HG03095 (cell line): ENCODE measurements around the gene CDKN2D.
"Not testable (repeated sequence)": the region's sequence is repeated elsewhere in the genome, so short reads cannot be mapped to it uniquely, and the experiment has no call there.

Experiments
- ATAC-seq: cut with Tn5 transposase; IDR thresholded peaks from one replicate; pipeline ENCODE4 v1.9.1; 2021; ENCODE audit warnings: moderate library complexity; ENCODE audit not compliant: unreplicated experiment

Gene CDKN2D

DNA sequence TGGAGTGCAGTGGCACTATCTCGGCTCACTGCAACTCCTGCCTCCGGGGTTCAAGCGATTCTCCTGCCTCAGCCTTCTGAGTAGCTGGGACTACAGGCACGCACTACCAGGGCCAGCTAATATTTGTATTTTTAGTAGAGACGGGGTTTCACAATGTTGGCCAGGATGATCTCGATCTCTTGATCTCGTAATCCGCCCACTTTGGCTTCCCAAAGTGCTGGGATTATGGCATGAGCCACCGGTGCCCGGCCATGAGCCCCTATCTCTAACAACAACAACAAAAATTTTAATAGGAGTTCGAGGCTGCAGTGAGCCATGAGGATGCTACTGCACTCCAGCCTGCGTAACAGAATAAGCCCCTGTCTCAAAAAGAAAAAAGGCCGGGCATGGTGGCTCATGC, 13.3 kb upstream of the CDKN2D start:
- ATAC-seq = no peak

DNA sequence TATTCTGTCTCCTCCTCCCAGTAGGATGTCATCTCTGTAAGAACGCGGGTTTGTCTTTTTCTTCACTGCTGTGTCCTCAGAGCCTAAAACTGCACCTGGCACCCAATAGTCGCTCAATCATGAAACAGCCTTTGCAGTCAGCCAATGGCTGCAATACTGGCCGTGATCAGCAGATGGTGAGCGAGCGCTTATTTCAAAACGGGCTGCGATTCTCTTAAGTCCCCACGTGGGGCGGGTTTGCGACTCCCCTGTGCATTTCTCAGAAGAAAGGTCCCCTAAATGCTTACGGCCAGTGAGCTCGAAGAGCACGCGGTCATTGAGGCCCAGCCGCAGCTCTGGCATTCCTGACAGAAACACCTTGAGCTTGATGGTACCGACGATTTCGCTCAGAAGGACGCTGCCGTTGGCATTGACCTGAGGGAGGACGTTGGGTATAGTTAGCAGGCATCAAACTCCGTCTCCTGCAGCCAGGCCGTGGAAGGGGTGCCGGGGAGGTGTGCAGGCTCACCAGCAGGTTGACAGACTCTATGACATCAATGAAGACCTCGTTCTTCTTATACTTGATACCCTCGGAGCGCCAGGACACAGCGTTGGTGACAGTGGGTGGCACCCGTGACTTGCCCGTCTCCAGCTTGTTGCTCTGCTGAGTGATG, 12.3 kb upstream of the CDKN2D start:
- ATAC-seq = no peak

DNA sequence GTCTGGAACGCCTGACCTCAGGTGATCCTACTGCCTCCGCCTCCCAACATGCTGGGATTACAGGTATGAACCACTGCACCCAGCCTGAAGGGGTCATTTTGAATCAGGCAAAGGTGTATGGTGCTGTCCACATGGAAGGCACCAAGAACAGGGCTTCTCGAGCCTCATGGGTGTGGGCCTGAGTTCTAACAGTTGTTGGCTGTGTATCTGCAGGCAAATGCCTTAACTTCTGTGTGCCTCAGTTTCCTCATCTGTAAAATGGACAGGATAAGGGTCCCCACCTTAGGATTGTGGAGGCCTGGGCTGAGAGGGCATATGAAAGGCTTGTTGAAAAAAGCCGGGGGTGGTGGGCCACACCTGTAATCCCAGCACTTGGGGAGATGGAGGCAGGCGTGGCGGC, 9.2 kb upstream of the CDKN2D start:
- ATAC-seq = no peak

DNA sequence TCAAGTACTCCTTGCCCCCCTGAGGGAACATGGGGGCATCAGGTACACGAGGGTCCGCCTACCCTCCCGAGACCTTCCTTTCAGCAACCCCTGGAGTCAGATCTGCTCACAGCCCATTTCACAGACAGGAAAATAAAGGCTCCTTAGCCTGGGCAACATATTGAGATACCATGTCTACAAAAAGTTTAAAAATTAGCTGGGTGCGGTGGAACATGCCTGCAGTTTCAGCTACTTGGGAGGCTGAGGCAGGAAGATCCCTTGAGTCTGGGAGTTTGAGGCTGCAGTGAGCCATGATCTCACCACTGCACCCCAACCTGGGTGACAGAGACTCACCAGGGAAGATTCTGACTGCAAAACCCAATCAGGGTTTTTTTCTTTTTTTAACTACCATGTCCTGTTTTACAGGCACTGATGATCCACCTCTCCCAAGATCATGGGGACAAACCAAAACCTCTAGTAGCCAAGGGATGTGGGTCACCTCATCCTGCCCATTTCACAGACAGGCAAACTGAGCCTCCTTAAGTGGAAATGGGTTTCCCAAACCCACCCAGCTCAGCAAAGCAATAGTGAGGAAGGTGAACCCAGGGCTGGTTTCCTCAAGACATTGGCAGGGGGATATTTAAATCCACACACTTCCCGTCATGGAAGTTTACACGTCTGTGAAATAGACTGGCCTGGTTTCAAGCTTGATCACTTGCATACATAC, 6.4 kb upstream of the CDKN2D start:
- no peak for ATAC-seq

DNA sequence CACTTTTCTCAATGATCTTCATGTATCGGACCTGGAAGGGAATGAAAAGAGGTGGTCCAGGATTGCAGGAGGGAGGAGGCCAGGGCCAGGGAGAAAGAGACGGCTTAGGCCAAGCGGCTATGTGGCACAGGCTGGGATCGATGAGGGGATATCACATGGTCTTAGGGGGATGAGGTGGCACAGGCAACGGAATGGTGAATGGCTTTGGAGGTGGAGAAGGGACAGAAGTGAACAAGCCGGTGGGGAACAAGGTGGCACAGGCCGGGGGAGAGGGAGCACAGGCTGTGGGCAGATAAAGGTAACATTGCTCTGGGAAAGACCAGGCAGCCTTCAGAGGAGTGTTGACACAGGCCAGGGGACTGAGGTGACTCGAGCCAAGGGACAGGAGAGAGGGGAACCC, 5.7 kb upstream of the CDKN2D start:
- ATAC-seq = no peak

DNA sequence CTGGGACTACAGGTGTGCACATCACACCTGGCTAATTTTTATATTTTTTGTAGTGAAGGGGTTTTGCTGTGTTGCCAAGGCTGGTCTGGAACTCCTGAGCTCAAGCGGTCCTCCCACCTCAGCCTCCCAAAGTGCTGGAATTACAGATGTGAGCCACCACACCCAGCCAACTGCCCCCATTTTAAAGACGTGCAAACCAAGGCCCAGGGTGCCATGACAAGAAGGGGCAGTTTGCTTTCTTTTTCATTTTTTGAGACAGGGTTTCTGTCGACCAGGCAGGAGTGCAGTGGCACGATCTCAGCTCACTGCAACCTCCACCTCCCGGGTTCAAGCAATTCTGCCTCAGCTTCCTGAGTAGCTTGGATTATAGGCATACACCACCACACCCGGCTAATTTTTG, 5.0 kb upstream of the CDKN2D start:
- not testable (repeated sequence) for ATAC-seq

DNA sequence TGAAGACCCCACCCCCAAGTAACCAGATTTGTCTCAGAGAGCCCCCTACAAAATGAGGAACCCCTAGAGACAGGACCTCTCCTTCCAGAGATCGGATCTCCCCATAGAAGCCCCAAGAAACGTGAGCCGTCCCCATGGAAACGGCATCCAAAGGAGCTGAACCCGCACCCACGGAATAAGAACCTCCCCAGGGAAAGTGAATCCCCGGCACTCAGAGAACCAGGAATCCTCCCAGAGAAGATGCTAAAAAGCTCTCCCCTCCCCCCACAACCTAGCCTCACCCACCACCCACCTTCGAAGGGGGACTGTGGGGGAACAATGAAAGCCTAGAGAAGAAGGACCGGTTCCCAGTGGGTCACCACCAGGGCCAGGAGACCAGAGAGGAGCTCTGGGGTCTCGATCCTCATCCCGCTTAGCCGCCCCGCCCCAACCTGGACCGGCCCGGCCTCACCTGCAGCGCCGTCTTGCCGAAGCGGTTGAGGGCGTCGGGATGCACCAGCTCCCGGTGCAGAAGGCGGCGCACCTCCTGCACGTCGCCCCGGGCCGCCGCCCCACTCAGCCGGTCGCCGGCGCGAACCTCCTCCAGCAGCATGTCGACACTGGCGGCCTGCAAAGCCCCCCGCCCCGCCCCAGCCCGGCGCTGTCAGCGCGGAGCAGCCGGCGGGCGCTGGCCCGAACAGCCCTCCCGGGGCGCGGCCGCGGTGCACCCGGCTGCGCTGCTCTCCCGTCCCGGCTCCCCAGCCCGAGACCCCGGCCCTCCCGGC, 535 bp downstream of the CDKN2D start:
- peak; percentile 0 for ATAC-seq

DNA sequence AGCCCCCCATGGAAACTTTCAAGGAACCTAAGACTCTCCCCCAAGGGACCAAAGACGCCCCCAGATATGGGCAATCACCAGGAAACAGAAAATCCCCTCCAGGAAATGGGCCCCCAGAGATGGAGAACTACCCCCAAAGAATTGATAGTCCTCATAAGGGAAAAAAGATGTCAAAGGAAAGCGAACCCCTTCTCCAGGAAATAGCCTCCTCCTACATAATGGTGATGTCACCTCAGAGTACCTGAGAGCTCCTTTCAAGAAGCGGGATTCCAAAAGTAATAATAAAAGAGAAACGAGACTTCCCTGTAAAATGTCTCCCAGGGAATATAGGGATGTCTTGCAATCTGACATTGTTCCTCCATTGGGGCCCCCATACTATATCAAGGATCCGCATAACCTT, 1.1 kb downstream of the CDKN2D start:
- ATAC-seq = no peak

DNA sequence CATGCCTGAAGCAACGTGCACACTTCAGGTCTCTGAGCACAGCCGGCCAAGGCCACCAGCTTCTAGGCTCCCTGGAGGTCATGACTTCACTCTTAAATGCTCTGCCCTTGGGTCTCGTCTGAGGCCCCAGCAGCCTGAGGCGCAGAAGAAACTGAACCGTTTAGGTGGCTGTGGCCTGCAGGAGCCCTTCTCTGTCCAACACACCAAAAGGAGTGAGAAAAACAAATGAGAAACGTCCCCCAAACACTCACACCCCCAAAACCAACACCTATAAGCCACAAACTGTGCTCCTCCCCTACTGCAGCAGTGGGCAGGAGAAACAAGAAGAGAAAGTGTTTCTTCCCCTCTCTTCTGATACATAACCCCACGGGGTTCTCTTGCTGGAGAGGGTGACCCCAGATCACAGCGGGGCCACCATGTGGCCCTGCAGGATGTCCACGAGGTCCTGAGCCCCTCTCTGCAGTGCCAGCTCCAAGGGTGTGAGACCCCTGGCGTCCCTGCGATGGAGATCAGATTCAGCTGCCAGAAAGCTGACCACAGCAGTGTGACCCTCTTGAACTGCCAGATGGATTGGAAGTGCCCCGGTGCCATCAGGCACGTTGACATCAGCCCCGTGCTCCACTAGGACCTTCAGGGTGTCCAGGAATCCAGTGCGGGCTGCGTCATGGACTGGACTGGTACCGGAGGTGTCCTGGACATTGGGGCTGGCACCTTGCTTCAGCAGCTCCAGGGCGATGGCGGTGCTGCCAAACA, 1.9 kb downstream of the CDKN2D start:
- ATAC-seq = no peak

DNA sequence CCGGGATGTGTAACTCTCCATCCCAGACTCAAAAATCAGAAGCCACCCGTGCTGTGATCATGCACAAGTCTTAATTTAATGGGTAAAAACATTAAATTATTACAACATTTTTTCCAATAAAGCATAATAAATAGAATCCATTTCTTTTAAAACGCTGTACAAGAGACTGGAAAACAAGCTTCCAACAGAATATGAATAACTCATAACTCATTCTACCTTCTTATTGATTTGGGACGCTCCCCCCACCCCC, 2.4 kb downstream of the CDKN2D start:
- no peak for ATAC-seq

DNA sequence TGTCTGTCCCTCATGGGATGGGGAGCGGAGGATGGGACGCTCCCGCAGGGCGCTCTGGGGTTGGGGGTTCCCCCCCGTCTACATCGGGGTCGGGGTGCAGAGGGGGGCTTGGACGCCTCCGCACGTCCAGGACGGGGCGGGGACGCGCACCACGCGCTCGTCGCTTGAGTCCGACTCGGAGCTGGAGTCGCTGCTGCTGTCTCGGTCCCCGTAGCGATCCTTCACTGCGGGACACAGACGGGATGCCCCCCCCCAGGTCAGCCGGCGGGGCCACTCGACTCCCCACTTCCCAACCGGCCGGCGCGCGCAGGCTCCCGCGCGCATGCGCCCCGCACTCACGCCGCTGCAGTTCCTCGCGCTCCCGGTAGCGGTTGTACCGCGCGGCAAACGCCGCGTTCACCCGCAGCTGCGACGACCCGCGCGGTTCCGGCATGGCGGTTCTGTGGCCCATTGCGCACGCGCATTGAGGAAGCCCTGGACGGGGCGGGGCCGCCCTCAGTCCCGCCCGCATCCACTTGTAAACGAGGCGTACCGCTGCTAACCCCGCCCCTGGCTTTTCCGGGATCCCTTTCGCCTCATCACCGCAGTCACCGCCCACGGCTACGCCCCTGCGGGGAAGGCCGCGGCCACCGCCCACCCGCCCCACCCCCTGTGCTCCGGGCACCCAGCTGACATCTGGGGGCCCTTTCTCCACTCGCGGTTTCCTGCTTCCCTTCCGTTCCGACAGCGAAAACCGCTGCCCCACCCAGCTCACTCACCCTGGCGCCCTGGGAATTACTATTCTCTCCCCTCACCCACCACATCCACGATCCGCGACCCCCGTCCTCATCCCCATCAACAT, 3.0 kb downstream of the CDKN2D start, which contains the start of gene KRI1:
TSS of gene KRI1 (minus strand) at position 444 of the 841 bp plus-strand sequence. CDS start at position 433, 11 bp downstream.
- peak; percentile 45 for ATAC-seq

DNA sequence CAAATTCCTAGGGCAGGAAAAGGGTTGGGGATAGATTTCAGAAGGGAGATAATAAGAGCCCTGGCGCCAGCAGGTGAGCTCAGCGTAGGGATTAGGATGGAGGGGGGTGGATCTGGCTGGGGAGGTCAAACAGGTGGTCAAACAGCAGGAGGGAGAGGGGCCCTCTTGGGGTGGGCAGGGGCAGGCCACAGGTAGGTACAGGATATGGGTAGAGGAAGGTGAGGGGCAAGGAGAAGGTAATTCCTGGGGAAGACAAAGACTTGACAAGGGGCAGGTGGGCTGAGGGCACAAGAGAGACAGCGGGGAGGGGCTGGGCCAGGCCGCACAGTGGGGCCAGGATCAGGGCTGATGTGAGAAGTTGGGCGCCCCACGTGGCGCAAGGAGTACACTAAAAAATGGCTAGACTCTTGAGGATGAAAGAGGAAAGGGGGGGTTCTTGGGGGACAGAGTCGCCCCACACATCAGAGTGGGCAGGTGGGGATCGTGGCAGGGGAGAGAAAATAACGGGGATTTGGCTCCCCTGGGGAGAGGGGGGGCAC, 3.7 kb downstream of the CDKN2D start:
- ATAC-seq = no peak

DNA sequence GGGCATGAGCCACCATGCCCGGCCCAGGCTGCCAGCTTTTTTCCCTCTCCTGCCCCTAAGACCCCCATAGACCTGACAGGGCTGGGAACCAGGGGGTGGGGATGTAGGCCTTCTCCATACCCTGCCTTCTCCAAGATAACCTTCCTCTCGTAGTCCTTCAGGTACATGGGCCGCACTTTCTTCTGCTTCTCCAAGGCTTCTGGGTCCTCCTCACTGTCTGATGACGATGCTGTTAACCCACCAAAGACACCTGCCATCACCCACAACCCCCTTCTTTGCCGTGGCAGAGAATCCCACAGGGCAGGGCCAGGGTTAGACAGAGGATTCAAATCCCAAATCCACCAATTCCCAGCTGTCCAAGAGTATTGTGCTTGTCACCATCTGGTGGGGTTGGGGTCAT, 6.2 kb downstream of the CDKN2D start:
- no peak for ATAC-seq

DNA sequence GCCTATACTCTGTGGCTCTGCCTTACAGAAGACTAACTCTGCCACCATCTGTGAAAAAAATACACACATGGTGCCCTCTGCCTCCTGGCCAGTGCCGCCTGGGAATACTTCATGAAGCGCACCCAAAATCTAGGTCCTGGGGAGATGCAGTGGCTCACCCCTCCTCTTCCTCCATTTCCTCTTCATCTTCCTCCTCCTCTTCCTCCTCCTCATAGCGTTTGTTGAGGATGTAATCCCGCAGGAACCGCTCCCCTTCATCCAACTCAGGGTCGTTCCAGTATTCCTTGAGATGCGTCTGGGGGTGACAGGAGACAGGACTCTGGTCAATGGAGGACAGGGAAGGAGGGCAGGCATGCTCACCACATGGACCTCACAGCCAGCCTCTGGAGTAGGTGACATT, 8.6 kb downstream of the CDKN2D start:
- ATAC-seq = no peak

DNA sequence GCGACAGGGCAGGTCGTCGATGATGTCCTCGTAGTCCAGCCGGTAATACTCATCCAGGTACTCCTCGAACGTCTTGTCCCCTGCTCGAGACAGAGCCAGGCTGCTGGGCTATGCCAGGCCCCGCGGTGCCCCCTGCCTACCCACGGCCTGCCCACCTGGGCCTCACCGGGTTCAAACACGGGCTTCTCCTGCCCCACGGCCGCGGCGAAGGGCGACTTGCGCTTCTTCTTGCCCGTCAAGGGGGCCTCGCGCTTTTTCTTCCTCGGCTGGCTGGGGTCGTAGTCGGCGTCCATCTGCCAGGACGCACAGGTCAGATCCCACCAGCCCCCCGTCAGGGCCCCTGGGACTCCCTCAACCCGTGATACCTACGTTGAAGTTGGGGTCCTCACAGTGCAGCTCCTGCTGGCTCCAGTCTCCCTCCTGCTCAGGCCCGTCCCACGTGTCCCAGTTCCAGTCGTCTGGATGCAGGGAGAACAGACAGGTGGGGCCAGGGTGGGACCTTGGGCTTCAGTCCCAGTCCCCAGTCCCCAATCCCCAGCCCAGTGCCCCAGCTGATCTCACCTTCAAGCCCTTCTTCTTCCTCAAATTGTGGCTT, 11.1 kb downstream of the CDKN2D start:
- ATAC-seq = no peak

DNA sequence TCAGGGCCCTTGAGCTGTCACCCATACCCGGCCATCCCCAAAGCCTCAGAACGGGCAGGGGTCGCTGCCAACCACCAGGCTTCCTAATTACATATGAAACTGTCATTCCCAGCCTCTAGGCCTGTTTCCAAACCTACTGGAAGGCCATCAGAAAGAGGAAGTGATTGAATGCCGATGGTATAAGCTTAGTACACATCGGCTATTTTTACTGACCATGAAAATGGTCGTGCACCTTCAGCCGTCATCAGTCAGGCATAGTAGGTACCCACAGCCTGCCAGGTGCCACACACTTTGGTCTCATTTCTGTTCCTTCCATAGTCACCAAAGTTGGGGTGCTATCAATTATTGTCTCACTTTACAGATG, 13.2 kb downstream of the CDKN2D start:
- no peak for ATAC-seq

DNA sequence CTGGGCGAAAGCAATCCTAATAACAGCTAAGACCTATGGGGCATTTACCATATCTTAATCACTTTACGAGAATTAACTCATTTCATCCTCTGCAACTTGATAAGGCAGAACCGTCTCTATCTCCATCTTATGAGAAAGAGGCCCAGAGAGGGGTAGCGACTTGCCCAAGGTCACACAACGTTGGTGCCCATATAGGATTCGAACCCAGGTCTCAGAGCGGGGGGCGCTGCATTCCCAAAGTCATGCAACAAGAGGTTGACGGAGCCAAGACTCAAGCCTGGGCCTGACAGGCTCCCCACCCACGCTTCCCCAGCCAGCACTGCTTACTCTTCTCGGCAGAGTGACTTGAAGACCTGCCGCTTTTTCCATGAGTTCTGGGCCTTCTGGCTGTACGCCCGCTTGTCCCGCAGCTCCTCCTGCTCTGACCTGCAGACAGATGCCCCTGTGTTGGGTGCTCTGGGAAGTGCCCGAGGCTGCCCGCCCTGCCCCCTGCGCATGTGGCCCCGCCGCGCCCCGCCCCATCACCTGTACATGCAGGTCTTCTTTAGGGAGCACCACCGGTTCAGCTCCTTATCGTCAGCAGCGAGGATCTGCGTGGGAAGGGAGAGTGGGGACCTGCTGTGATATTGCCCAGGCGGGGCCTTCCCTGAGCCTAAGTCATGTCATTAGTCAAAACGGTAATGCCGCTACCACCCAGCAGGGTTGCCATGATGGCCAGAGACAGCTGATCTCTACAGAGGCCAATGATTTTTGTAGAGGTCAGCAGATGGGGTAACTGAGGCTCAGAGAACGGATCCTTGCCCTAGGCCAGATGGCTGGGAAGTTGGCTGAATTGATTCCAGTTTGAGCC, 13.8 kb downstream of the CDKN2D start:
- ATAC-seq = no peak

DNA sequence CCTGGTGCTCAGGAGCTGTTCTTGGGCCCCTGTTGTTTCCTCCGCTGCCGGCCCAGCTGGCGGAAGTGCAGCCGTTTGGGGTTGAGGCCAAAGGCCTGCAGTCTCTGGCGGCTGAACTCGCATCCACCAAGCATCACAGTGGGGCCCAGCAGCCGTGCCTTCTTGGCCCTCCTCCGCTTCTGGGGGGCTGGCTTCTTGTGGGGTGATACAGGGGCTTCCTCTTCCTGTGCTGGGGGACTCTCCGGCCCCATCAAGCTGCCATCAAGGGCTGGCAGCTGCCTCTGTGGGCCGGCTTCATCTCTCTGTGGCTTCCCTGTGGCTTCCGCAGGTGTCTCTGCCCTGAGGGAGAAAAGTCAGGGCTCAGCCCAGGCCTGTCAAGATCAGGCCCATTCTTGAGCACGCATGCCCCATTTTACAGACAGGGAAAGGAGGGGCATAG, 14.8 kb downstream of the CDKN2D start:
- no peak for ATAC-seq

DNA sequence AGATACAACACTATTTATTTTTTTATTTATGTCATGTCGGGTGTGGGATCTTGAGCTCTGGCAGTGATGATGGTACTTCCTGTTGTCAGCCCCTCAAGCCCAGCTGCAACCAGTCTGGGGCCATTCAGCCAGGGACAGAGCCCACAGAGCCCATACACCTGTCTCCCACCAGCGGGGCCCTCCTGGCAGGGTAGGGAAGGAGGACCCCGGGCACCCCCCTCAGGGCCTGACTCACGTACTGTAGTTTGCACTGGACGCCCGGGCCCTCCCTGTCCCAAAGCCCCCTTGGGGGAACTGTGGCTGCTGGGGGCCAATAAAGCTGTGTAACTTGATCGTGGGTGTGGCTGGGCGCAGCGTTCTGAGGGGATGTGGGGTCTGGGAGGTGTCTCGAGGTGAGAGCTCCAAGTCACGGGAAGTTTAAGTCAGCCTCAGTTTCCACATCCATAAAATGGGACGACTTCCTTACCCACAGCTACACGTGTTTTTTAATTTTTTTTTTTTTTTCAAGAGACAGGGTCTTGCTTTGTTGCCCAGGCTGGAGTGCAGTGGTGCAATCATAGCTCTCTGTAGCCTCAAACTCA, 15.6 kb downstream of the CDKN2D start:
- ATAC-seq = no peak
